Measurements from ENCODE around the gene ALDH9A1. TPM values are rescaled to one million over a fixed set of nuclear protein-coding genes. Genes with fewer than 3 reads are reported as not detected.
"Not testable (repeated sequence)": the region's sequence is repeated elsewhere in the genome, so short reads cannot be mapped to it uniquely, and the experiment has no call there.

ALDH9A1 gene
- total RNA-seq, 1 donor from 2014 or later: 63.2 TPM

GRCh38 chr1:165666152-165666825, 32.1 kb downstream of the ALDH9A1 start:
- intact Hi-C loops (cut with micrococcal nuclease): no loop called here
- H3K36me3 ChIP-seq: peaks cover 74% of the 10 kb centered on the region
- no peak overlapping the region for H3K4me3 ChIP-seq
- H3K27me3 ChIP-seq (ENCODE audit: low read depth): no peaks in the 10 kb centered on the region
- peaks cover 15% of the 10 kb centered on the region for H3K4me1 ChIP-seq
- DNase-seq: no peak
- H3K9me3 ChIP-seq (replicated peaks): no peaks in the 10 kb centered on the region
- no peak for TF ChIP-seq CTCF (IDR thresholded peaks at IDR 0.05; ENCODE audit: borderline replicate concordance)
- H3K27ac ChIP-seq (replicated peaks): no peak overlapping the region

- no peak for DNase-seq
- no peak overlapping the region for H3K4me3 ChIP-seq
- H3K4me1 ChIP-seq: peaks cover 15% of the 10 kb centered on the region
- no peaks in the 10 kb centered on the region for H3K27me3 ChIP-seq (ENCODE audit: low read depth)
- H3K27ac ChIP-seq (replicated peaks): no peak overlapping the region
- H3K9me3 ChIP-seq (replicated peaks): no peaks in the 10 kb centered on the region
- intact Hi-C loops (cut with micrococcal nuclease): no loop called here
- no peak for TF ChIP-seq CTCF (IDR thresholded peaks at IDR 0.05; ENCODE audit: borderline replicate concordance)
- H3K36me3 ChIP-seq: peaks cover 76% of the 10 kb centered on the region
Measured at GRCh38 chr1:165662186-165662585, 36.2 kb downstream of the ALDH9A1 start.

GRCh38 chr1:165661703-165662102, 36.7 kb downstream of the ALDH9A1 start:
- intact Hi-C loops (cut with micrococcal nuclease): no loop called here

GRCh38 chr1:165659581-165659895, 38.8 kb downstream of the ALDH9A1 start:
- TF ChIP-seq CTCF (IDR thresholded peaks at IDR 0.05; ENCODE audit: borderline replicate concordance): no peak
- Histone ChIP-seq H3K4me3 (no peak overlapping the region), H3K27ac (replicated peaks) (no peak overlapping the region), H3K4me1 (peaks cover 8% of the 10 kb centered on the region), H3K9me3 (replicated peaks) (no peaks in the 10 kb centered on the region), H3K36me3 (peaks cover 83% of the 10 kb centered on the region), H3K27me3 (ENCODE audit: low read depth) (no peaks in the 10 kb centered on the region)
- no peak for DNase-seq
- intact Hi-C loops (cut with micrococcal nuclease): no loop called here

More at GRCh38 chr1:165661703-165662102, 36.7 kb downstream of the ALDH9A1 start:
- Histone ChIP-seq H3K27me3 (ENCODE audit: low read depth) (no peaks in the 10 kb centered on the region), H3K4me3 (no peak overlapping the region), H3K4me1 (peaks cover 15% of the 10 kb centered on the region), H3K9me3 (replicated peaks) (no peaks in the 10 kb centered on the region), H3K36me3 (peaks cover 76% of the 10 kb centered on the region), H3K27ac (replicated peaks) (no peak overlapping the region)
- TF ChIP-seq CTCF (IDR thresholded peaks at IDR 0.05; ENCODE audit: borderline replicate concordance): no peak
- DNase-seq: no peak

- H3K27ac ChIP-seq (replicated peaks); intact Hi-C loops (cut with micrococcal nuclease); H3K27me3 ChIP-seq (ENCODE audit: low read depth); H3K9me3 ChIP-seq (replicated peaks); DNase-seq; H3K4me3 ChIP-seq; H3K4me1 ChIP-seq: not testable (repeated sequence)
- H3K36me3 ChIP-seq: peaks cover 83% of the 10 kb centered on the region
Measured at GRCh38 chr1:165658766-165659580, 39.4 kb downstream of the ALDH9A1 start.

All from left ventricle myocardium inferior (tissue), 1 donor.